Natural killer cell (primary cell): ENCODE measurements around the gene COX10. TPM values are rescaled to one million over a fixed set of nuclear protein-coding genes. Genes with fewer than 3 reads are reported as not detected.
"Not testable (repeated sequence)": the region's sequence is repeated elsewhere in the genome, so short reads cannot be mapped to it uniquely, and the experiment has no call there.

ENCODE experiments used
- ATAC-seq, 3 donors: fragments of 150-1000 bp in 2 of 3; fragments of 200-7000 bp in 1 of 3; cut with Tn5 transposase; 1 replicate in 1 of 3; 2 replicates in 2 of 3; pipeline ENCODE4 v1.10.0; 2021; ENCODE audit warnings: mild to moderate bottlenecking in 2 of 3, moderate library complexity in 2 of 3
- DNase-seq, 2 donors: peaks; one replicate each; pipeline versions ENCODE4 v3.0.0 to v3.0.0-alpha.2; 2013 to 2021; ENCODE audit warnings: mixed read lengths in 1 of 2
- H3K27ac ChIP-seq: one replicate; pipeline ENCODE4 v1.5.1; 2013; ENCODE audit warnings: mild to moderate bottlenecking, low read length
- H3K27me3 ChIP-seq: one replicate; pipeline ENCODE4 v1.6.1; 2013; ENCODE audit warnings: low read length; ENCODE audit not compliant: control insufficient read depth, insufficient read depth
- H3K36me3 ChIP-seq: one replicate; pipeline ENCODE4 v1.6.1; 2013; ENCODE audit warnings: low read length; ENCODE audit not compliant: control insufficient read depth, insufficient read depth
- H3K4me1 ChIP-seq: one replicate; pipeline ENCODE4 v1.6.1; 2013; ENCODE audit warnings: low read length; ENCODE audit not compliant: control insufficient read depth, insufficient read depth
- H3K4me3 ChIP-seq: one replicate; pipeline ENCODE4 v1.5.1; 2013; ENCODE audit warnings: low read length
- H3K9me3 ChIP-seq: one replicate; pipeline ENCODE4 v1.6.1; 2013; ENCODE audit warnings: low read length; ENCODE audit not compliant: control insufficient read depth, insufficient read depth
- H3K27ac Mint-ChIP-seq, 2 donors: one replicate each; pipeline ENCODE4 v1.8.0; 2022; ENCODE audit warnings: mild to moderate bottlenecking in 2 of 2, mixed read lengths in 2 of 2, moderate library complexity in 1 of 2
- H3K27me3 Mint-ChIP-seq, 2 donors: one replicate each; pipeline ENCODE4 v1.8.0; 2022; ENCODE audit warnings: low read depth in 2 of 2, mixed read lengths in 2 of 2
- H3K36me3 Mint-ChIP-seq: one replicate; pipeline ENCODE4 v1.8.0; 2022; ENCODE audit warnings: mixed read lengths
- H3K4me1 Mint-ChIP-seq, 2 donors: one replicate each; pipeline ENCODE4 v1.8.0; 2022; ENCODE audit warnings: mixed read lengths in 2 of 2
- H3K4me3 Mint-ChIP-seq: one replicate; pipeline ENCODE4 v1.8.0; 2022; ENCODE audit warnings: mild to moderate bottlenecking, moderate library complexity, mixed read lengths
- H3K9me3 Mint-ChIP-seq, 2 donors: one replicate each; pipeline ENCODE4 v1.8.0; 2022; ENCODE audit warnings: mixed read lengths in 2 of 2
- CTCF ChIP-seq: fragments of 200-600 bp; IDR thresholded peaks from one replicate; pipeline ENCODE4 v1.8.0; 2022; ENCODE audit warnings: antibody characterized with exemption
- WGBS: methylation state at CpG from one replicate; pipeline ENCODE4 v1.1.7; 2013; ENCODE audit warnings: missing lambda C conversion rate; ENCODE audit not compliant: insufficient coverage; 5-methylcytosine and 5-hydroxymethylcytosine counted together
- intact Hi-C: fragments of 100-400 bp; cut with micrococcal nuclease; formaldehyde crosslinking; loops from one replicate; pipeline ENCODE4 v1.14.2; 2022
- total RNA-seq, 4 donors: library from RNA; stranded (reverse); fragments of 120-200 nt in 1 of 4; gene quantifications; one replicate each; pipeline versions ENCODE4 v1.2.3 to v1.2.4, GENCODE V29; 2013 to 2022

The COX10 gene
- total RNA-seq, 3 donors from 2014 or later (not counting 1 experiment from before 2014, with no cell fraction given), result 12.5 to 17.0 (median 13.5) TPM

- Histone ChIP-seq H3K9me3 (no peaks in the 10 kb centered on the region), H3K27ac (no peak overlapping the region), H3K4me1 (no peaks in the 10 kb centered on the region), H3K27me3 (no peaks in the 10 kb centered on the region), H3K4me3 (no peak overlapping the region), H3K36me3 (no peaks in the 10 kb centered on the region)
- H3K9me3 Mint-ChIP-seq, result no peaks in the 10 kb centered on the region
- intact Hi-C loops, result no loop called here
- 100% methylated on average over 1 of the region's 1 CpG for WGBS
- H3K4me3 Mint-ChIP-seq, result no peak overlapping the region
- DNase-seq (no peak), ATAC-seq (no peak)
- no peak overlapping the region for H3K27ac Mint-ChIP-seq
- no peaks in the 10 kb centered on the region for H3K36me3 Mint-ChIP-seq
- no peaks in the 10 kb centered on the region for H3K27me3 Mint-ChIP-seq
- no peak for TF ChIP-seq CTCF
- H3K4me1 Mint-ChIP-seq, result peaks cover 11 to 33% of the 10 kb centered on the region in 2 donors
These were observed 88.5 kb downstream of the COX10 start for GRCh38 chr17:14157822-14158221.

- Histone ChIP-seq H3K36me3 (no peaks in the 10 kb centered on the region), H3K4me1 (no peaks in the 10 kb centered on the region), H3K9me3 (no peaks in the 10 kb centered on the region), H3K27ac (no peak overlapping the region), H3K27me3 (no peaks in the 10 kb centered on the region), H3K4me3 (no peak overlapping the region)
- no peak for DNase-seq
- no peak for ATAC-seq
- 86% methylated on average over 2 of the region's 3 CpGs for WGBS
- H3K9me3 Mint-ChIP-seq, result no peaks in the 10 kb centered on the region
- peaks cover 11 to 24% of the 10 kb centered on the region in 2 donors for H3K4me1 Mint-ChIP-seq
- intact Hi-C loops, result no loop called here
- H3K36me3 Mint-ChIP-seq, result no peaks in the 10 kb centered on the region
- H3K27me3 Mint-ChIP-seq, result no peaks in the 10 kb centered on the region
- H3K27ac Mint-ChIP-seq, result no peak overlapping the region
- TF ChIP-seq CTCF, result no peak
- H3K4me3 Mint-ChIP-seq, result no peak overlapping the region
These were observed 89.4 kb downstream of the COX10 start for GRCh38 chr17:14158707-14159106.

DNA sequence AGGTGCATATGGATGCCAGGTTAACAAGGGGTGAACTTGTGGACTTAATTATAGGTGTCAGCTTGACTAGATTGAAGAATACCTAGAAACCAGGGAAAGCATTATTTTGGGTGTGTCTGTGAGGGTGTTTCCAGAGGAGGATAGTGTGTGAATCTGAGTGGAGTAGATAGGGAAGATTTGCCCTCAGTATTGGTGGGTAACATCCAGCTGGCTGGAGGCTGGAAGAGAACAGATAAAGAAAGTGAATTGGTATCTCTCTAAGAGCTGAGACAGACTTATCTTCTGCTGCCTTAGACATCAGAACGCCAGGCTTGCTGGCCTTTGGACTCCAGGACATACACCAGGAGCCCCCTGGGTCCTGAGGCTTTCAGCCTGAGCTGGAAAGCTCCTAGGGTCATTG, 92.1 kb downstream of the COX10 start:
- H3K36me3 Mint-ChIP-seq, result no peaks in the 10 kb centered on the region
- 90% methylated on average over 1 of the region's 1 CpG for WGBS
- ATAC-seq, result no peak
- Histone ChIP-seq H3K27ac (no peak overlapping the region), H3K9me3 (no peaks in the 10 kb centered on the region), H3K4me3 (no peak overlapping the region), H3K27me3 (no peaks in the 10 kb centered on the region), H3K4me1 (no peaks in the 10 kb centered on the region), H3K36me3 (no peaks in the 10 kb centered on the region)
- peaks cover 18 to 19% of the 10 kb centered on the region in 2 donors for H3K4me1 Mint-ChIP-seq
- H3K27me3 Mint-ChIP-seq, result no peaks in the 10 kb centered on the region
- no peaks in the 10 kb centered on the region for H3K9me3 Mint-ChIP-seq
- intact Hi-C loops, result no loop called here
- TF ChIP-seq CTCF, result no peak
- no peak overlapping the region for H3K4me3 Mint-ChIP-seq
- DNase-seq, result no peak
- no peak overlapping the region for H3K27ac Mint-ChIP-seq

GRCh38 chr17:14165616-14166015, 96.3 kb downstream of the COX10 start:
- no peak overlapping the region for H3K4me3 ChIP-seq
- H3K27ac Mint-ChIP-seq, result peak overlapping the region in 1 of 2 donors; percentile 7
- no peaks in the 10 kb centered on the region for H3K36me3 ChIP-seq
- H3K27ac ChIP-seq, result no peak overlapping the region
- H3K4me3 Mint-ChIP-seq, result no peak overlapping the region
- H3K27me3 Mint-ChIP-seq, result no peaks in the 10 kb centered on the region
- peaks cover 10% of the 10 kb centered on the region for H3K36me3 Mint-ChIP-seq
- H3K4me1 Mint-ChIP-seq, result peaks cover 13 to 18% of the 10 kb centered on the region in 2 donors
- no peaks in the 10 kb centered on the region for H3K27me3 ChIP-seq
- H3K9me3 ChIP-seq, result peaks cover 20% of the 10 kb centered on the region
- no peaks in the 10 kb centered on the region for H3K9me3 Mint-ChIP-seq
- H3K4me1 ChIP-seq, result no peaks in the 10 kb centered on the region
- no peak for ATAC-seq
- TF ChIP-seq CTCF, result no peak
- intact Hi-C loops, result no loop called here
- WGBS, result 88% methylated on average over 1 of the region's 1 CpG
- DNase-seq, result no peak

GRCh38 chr17:14167831-14168230, 98.5 kb downstream of the COX10 start:
- H3K4me3 ChIP-seq, H3K36me3 ChIP-seq, H3K27me3 ChIP-seq, H3K27ac ChIP-seq, ATAC-seq, H3K4me3 Mint-ChIP-seq, H3K27ac Mint-ChIP-seq, H3K27me3 Mint-ChIP-seq, H3K4me1 ChIP-seq, H3K9me3 Mint-ChIP-seq, DNase-seq, intact Hi-C loops: not testable (repeated sequence)
- Mint-ChIP-seq H3K36me3 (peaks cover 10% of the 10 kb centered on the region), H3K4me1 (peaks cover 13 to 18% of the 10 kb centered on the region in 2 donors)
- 95% methylated on average over 1 of the region's 1 CpG for WGBS
- H3K9me3 ChIP-seq, result peaks cover 20% of the 10 kb centered on the region
